GM10266 (cell line): ENCODE results near the gene FHDC1.

Experiments used
- DNase-seq: peaks from one replicate; pipeline ENCODE4 v3.0.0; 2012; ENCODE audit errors: extremely low spot score
- TF ChIP-seq, protein P1 (sequence below): IDR thresholded peaks from 2 replicates; pipeline ENCODE4 v1.5.1; 2012; ENCODE audit warnings: mild to moderate bottlenecking, low read depth; ENCODE audit not compliant: control insufficient read depth, insufficient read depth; ENCODE audit errors: missing control alignments

The FHDC1 gene

DNA sequence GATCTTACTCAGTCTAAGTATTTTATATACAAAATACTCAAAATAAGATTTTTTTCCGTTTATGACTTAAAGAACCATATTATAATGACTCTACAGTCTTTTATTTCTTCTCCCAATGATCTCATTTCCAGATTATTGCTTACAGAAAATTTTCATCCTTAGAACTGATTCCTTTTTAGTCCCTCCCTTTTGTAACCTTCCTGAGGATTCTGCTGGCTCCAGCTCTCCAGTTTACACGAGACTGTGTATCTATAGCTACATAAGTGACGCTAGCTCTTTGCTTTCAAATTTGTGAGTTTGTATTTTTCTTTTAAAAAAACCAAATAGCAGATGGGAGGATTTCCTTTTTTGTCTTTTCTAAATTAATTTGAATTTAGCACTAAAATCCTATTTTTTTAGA, 24.0 kb downstream of the FHDC1 start:
- TF ChIP-seq, protein P1, sequence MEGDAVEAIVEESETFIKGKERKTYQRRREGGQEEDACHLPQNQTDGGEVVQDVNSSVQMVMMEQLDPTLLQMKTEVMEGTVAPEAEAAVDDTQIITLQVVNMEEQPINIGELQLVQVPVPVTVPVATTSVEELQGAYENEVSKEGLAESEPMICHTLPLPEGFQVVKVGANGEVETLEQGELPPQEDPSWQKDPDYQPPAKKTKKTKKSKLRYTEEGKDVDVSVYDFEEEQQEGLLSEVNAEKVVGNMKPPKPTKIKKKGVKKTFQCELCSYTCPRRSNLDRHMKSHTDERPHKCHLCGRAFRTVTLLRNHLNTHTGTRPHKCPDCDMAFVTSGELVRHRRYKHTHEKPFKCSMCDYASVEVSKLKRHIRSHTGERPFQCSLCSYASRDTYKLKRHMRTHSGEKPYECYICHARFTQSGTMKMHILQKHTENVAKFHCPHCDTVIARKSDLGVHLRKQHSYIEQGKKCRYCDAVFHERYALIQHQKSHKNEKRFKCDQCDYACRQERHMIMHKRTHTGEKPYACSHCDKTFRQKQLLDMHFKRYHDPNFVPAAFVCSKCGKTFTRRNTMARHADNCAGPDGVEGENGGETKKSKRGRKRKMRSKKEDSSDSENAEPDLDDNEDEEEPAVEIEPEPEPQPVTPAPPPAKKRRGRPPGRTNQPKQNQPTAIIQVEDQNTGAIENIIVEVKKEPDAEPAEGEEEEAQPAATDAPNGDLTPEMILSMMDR = no peak
- DNase-seq = no peak

DNA sequence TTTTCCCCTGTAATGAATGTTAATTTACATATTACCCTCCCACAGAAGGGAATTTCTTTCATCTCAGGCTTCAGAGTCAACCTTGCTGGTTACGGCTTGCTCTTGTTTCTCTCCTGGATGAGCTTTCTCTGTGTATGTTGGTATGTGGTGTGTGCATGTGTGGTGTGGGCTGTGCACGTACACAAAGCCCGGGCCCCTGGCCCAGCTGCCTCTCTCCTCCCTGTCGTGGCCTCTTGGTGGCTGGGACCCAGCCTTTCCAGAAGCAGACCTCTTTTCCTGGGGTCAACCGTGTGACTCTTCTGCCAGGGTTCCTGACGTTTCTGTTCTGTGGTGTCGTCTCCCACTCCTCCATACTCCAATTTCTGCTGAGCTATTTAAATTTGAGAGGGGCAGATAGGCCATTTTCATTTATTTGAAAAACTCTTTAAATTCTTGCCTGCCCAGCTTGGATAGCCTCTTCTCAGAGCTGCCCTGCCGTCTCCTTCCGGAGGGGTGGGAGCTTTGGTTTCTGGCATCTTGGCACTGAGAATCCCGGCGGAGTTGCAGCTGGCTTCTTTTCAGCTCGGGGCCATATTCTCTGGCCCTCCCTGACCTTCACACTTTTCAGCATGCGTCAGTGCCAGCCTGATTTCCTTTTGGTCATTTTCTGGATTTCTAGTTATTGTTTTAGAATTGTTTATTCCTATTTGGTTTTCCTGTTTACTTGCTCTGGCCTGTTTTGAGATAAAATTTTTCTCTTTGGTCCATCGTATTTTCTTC, 25.1 kb downstream of the FHDC1 start:
- TF ChIP-seq, protein P1 = no peak
- DNase-seq = no peak

DNA sequence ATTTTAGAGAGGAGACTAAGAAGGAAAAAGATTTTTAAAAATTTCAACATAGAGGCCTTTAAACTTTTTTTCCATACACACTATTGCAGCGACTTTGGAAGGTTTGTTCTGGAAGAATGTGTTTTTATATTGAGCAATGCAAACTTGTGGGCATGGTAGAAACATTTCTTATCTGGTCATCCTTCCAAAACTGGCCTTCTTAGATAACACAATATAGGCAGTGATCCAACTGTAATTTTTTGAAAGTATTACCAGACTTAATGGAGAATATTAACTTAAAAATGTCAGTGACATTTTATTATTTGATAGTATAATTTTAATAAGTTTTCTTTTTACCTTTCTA, 25.6 kb downstream of the FHDC1 start:
- no peak for DNase-seq
- TF ChIP-seq, protein P1 = no peak

DNA sequence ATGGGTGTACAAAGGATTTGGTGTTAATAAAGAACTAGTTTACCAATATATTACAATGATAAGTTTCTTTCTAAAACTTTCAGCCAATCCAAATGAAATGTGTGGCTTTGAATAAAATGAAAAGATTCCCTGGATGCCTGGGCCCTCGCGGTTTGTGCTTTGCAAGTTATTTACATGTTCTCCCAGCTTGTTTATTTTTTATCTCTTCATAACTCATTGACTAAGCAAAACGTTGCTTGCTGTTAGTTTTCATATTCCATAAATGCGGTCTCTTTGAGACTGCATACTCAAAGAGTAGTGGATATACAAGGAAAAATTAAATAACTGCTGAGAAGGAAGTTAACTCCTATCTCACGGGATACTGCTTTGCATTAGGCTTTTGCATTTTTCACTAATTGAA, 26.0 kb downstream of the FHDC1 start:
- DNase-seq = no peak

DNA sequence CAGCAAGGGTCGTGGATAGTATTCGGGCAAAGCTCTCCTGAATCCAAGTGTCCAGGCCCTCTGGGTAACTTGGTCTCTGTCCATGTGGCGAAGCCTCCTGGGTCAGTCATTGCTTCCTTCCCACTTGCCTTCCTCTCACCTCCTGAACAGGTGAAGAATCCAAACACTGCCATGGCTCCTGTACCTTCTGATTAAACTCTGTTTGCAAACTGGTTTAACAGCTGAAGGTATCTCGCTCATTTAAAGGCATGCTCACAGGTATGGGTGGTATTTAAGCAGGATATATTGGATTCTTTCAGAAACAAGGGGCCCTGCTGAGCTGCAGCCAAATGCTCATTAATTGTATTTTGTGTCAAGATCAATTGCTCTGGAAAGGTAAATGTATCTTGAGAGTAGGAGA, 28.2 kb downstream of the FHDC1 start:
- TF ChIP-seq, protein P1 = no peak
- DNase-seq = no peak

More for the DNA sequence above, 26.0 kb downstream of the FHDC1 start:
- TF ChIP-seq, protein P1 = no peak

DNA sequence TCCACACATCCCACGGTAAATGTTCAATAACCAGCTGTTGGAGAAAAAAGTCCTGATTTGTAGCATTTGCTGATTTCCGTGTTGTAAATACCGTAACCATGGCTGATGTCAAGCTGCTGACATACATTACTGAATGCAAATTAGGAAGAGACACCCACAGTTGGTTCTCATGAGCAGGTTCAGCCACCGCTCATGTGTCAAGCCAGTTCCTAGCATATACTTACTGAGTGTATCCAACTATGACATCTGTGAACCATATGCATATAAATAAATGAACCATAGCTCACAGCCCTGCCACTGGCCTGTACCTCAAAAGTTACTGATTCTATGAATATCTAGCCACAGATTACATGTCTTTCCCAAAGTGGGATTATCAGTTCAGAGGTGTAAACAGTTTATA, 29.5 kb downstream of the FHDC1 start:
- TF ChIP-seq, protein P1 = no peak
- DNase-seq = no peak

DNA sequence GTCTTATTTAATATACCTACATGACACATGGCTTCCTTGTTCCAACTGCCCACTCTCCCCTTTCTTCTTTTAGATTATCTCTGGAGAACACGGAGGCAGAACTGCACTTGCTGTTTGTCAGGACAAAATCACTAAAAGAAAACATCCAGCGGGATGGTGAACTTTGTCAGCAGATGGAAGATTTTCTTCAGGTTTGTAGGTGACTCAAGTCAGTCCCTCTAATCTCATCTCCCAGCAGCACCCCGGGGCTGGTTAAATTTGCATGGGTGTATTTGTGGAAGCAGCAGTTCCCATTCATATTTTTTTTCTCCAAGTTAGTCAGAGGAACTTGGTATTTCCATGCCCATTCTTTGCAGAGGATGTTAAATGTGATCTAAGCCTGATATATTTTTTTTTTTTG, 31.8 kb downstream of the FHDC1 start:
- TF ChIP-seq, protein P1 = no peak
- DNase-seq = no peak
